AG10803 (cell line): ENCODE results near the gene MAN2B1.
"Not testable (repeated sequence)": the region's sequence is repeated elsewhere in the genome, so short reads cannot be mapped to it uniquely, and the experiment has no call there.

Experiments used
- DNase-seq: peaks from one replicate; pipeline ENCODE4 v3.0.0; 2010; ENCODE audit warnings: low read depth
- H3K4me3 ChIP-seq: 2 replicates; pipeline ENCODE4 v1.5.1; 2011; ENCODE audit warnings: mild to moderate bottlenecking, low read length, control low read depth
- TF ChIP-seq, protein P1 (sequence below): conservative IDR thresholded peaks from 2 replicates; pipeline ENCODE4 v1.5.1; 2011; ENCODE audit warnings: mild to moderate bottlenecking, low read length, control low read depth, inconsistent platforms

The MAN2B1 gene

DNA sequence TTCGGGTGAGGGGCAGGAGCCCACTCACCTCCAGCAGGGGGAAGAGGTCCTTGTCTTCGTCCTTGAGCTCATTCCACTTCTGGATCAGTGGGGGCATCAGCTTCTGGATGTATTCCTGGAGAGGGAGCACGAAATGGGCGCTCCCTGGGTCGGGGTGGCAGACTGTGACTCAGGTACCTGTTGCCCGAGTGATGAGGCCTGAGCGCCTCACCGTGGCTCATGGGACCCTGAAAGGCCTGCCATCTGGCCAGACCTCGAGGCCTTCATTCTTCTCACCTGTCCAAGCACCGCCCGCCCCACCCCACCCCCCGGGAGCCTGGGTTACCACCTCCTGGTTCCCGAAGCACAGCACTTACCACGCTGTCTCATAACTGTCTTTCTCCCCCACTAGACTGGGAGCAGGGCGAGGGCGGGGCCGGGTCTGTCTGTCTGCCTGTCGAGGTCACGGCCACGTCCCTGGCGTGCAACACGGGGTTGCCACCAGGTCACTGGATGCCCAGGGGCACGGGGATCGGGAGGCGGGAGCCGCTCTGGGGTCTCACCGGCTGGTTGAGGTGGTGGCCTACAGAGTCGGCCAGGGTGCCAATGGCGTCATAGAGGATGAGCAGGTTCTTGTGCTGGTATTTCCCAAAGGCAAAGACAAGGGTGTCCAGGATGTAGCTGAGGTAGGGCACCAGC is 39.3 kb upstream of the MAN2B1 start:
- no peak for DNase-seq
- no peak overlapping the region for H3K4me3 ChIP-seq
- TF ChIP-seq, protein P1, sequence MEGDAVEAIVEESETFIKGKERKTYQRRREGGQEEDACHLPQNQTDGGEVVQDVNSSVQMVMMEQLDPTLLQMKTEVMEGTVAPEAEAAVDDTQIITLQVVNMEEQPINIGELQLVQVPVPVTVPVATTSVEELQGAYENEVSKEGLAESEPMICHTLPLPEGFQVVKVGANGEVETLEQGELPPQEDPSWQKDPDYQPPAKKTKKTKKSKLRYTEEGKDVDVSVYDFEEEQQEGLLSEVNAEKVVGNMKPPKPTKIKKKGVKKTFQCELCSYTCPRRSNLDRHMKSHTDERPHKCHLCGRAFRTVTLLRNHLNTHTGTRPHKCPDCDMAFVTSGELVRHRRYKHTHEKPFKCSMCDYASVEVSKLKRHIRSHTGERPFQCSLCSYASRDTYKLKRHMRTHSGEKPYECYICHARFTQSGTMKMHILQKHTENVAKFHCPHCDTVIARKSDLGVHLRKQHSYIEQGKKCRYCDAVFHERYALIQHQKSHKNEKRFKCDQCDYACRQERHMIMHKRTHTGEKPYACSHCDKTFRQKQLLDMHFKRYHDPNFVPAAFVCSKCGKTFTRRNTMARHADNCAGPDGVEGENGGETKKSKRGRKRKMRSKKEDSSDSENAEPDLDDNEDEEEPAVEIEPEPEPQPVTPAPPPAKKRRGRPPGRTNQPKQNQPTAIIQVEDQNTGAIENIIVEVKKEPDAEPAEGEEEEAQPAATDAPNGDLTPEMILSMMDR = no peak

DNA sequence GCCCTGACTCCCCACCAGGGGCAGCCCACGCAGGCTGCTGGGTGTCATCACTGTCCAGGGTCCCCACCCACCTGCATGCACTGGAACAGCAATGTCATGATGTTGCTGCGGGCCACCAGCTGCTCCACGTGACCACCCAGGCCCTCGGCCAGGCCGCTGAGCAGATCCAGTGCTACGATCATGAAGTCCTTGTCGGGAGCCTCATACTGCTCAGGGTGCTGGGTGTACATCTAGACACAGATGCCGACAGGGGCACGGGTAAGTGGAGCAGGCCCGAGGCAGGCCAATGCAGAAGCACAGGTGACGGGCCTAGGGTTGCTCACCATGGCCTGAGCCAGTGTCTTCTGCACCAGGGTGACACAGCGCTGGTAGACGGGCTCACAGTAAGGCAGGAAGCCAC is 38.6 kb upstream of the MAN2B1 start:
- H3K4me3 ChIP-seq = no peak overlapping the region
- DNase-seq = no peak
- TF ChIP-seq, protein P1 = no peak

DNA sequence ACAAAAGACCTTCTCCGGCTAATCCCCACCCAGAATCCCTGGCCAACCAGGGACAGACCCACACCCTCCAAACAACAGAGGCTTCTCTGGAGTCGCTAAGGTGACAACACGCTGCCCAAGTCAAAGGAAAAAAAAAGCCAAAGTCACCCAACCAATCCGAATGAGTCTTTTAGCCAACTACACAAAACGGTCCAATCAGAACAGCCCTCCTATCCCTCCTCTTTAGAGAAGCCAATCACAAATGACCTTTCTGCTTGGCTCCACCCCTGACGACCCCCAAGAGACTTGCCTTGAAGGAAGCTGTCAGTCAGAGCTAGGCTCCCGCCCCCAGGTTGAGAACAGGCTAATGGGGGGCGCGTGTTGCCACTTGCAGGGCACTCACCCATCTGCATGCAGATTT is 36.5 kb upstream of the MAN2B1 start:
- TF ChIP-seq, protein P1 = no peak
- no peak overlapping the region for H3K4me3 ChIP-seq
- peak; percentile 27 for DNase-seq

DNA sequence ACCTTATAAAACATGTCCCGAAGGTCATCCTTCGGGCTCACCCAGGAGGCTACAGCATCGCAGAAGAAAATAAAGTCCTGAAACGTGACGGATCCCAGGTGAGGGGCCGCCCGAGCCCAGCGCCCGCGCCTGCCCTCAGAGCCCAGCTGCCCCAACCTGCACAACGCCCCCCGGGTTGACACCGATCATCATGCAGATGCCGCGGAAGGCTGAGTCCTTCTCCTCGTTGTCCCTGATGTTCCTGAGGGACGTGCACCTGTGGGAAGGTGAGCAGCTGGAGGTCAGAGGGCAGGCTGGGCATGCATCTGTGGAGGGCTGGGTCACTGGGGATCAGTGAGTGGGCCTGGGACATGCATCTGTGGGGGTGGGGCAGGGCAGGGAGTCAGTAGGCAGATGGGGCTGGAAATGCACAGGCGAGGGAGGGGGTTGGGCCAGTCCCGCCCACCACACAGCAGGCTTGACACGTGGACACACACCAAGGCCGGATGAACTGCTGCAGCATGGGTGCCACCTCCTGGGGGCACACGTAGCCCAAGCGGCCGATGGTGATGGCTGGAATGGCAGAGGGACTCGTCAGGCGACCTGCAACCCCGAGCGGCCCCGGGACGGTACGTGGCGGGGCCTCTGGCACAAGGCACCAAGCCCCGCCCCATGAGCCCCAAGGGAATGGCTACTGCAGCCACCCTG is 35.2 kb upstream of the MAN2B1 start:
- no peak for DNase-seq
- no peak overlapping the region for H3K4me3 ChIP-seq
- TF ChIP-seq, protein P1 = no peak

DNA sequence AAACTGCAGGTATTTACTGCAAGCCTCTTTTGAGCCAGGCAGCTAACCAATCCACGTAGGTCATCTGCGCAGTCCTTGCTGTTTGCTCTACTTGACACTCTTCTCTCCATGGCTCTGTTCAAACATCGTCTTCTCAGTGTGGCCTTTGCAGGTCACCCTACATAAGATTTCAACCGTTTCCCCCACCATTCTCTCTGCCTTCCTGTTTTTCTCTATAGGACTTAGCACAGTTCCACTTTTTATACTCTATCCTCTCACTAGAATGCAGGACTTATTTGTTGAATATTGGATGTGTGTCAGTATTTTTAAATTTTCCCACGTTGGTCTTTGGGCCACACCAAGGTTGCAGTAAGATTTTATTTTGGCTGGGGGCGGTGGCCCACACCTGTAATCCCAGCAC is 31.6 kb upstream of the MAN2B1 start:
- TF ChIP-seq, protein P1 = no peak
- H3K4me3 ChIP-seq = no peak overlapping the region
- DNase-seq = no peak

DNA sequence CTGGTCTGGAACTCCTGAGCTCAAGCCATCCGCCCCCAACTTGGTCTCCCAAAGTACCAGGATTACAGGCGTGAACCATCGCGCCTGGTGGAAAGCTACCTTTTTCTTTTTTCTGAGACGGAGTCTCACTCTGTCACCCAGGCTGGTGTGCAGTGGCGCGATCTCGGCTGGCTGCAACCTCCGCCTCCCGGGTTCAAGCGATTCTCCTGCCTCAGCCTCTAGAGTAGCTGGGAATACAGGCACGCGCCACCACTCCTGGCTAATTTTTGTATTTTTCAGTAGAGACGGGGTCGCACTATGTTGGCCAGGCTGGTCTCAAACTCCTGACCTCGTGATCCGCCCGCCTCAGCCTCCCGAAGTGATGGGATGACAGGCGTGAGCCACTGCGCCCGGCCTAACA is 30.9 kb upstream of the MAN2B1 start:
- not testable (repeated sequence) for H3K4me3 ChIP-seq, DNase-seq

DNA sequence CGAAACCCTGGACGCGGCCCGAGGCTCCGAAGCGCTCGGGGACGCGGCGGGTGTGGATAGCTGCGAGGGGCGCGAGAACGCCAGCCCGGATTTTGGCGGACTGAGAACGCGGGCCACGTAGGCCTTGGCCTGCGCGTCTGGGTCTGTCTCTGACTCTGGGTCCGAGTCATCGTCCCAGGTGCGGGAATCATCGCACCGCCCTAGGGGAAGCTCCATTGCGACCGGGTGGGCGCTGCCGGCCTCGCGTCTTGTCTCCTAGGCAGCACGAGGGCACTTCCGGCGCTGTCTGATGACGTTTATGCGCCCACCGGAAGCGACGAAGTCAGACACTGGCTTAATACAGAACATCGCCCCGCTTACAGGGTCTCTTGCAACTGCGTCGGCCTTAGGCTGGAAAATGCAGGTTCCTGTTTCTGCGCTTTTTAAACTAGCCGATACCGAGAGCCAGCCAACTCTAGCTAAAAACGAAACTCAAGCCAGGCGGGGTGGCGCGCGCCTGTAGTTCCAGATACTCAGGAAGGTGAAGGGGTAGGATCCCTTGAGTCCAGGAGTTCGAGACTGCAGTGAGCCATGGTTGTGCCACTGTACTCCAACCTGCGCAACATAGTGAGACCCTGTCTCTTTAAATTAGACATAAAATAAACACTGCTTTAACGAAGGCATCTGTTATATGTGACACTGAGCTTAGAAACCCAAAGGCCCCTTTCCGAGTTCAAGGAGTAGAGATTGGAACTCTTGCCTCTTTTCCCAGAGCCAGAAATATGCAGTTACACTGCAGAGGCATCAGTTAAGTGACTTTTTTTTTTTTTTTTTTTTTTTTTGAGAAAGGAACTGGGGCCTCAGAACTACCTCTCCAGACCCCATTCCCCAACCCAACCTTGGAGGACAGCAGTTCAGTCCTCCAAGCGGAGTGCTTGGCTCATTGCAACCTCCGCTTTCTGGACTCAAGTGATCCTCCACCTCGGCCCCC is 30.1 kb upstream of the MAN2B1 start, which contains the start of gene FBXW9:
Gene FBXW9, minus strand, starts transcription at position 266 of the 970 bp plus-strand sequence. Its CDS starts 50 bp downstream, at position 216.
- H3K4me3 ChIP-seq = peak within 1 kb of the TSS; percentile 95
- TF ChIP-seq, protein P1 = no peak
- peak; percentile 95 for DNase-seq
